Nucleus accumbens (tissue), 56 donors: Measurements from ENCODE around the gene CIAO3.

ENCODE experiments used
- DNase-seq, 56 donors: peaks; one replicate each; lab custom pipeline; 2025; lab: John Stamatoyannopoulos, UW

CIAO3 gene

GRCh38 chr16:740764-741505 is at the start of gene CIAO3:
CIAO3 (minus strand) TSS chr16:740997; CDS start chr16:740985, 12 bp downstream.
- DNase-seq, result peak in 55 of 56 donors; percentile 37 to 91 (median 78)

- no peak for DNase-seq
Observed at GRCh38 chr16:790086-790485, 49.3 kb upstream of the CIAO3 start.

- DNase-seq, result no peak
Observed at GRCh38 chr16:789191-789850, 48.5 kb upstream of the CIAO3 start.

GRCh38 chr16:788399-789126 is 47.8 kb upstream of the CIAO3 start, which contains the start of gene CHTF18:
CHTF18 (plus strand) TSS chr16:788620; CDS start chr16:788685, 65 bp downstream.
- peak; percentile 14 to 92 (median 83) for DNase-seq

- no peak for DNase-seq
Observed at GRCh38 chr16:787978-788398, 47.2 kb upstream of the CIAO3 start, which contains the start of gene RPUSD1. RPUSD1 (minus strand) TSS chr16:788381; CDS start chr16:787737, 644 bp downstream.

GRCh38 chr16:787321-787966 is 46.6 kb upstream of the CIAO3 start:
- no peak for DNase-seq

- DNase-seq, result peak in 40 of 56 donors; percentile 1 to 72 (median 26)
Observed at GRCh38 chr16:785563-786535, 45.1 kb upstream of the CIAO3 start.

- no peak for DNase-seq
Observed at GRCh38 chr16:784431-784830, 43.6 kb upstream of the CIAO3 start.

GRCh38 chr16:783404-784161 is 42.8 kb upstream of the CIAO3 start:
- no peak for DNase-seq

GRCh38 chr16:782766-783403 is 42.1 kb upstream of the CIAO3 start:
- peak in 4 of 56 donors; percentile 9 to 44 (median 25) for DNase-seq

GRCh38 chr16:782258-782657 is 41.5 kb upstream of the CIAO3 start:
- no peak for DNase-seq

GRCh38 chr16:781346-782010 is 40.7 kb upstream of the CIAO3 start:
- DNase-seq, result no peak

- DNase-seq, result no peak
Observed at GRCh38 chr16:780296-780695, 39.5 kb upstream of the CIAO3 start.

GRCh38 chr16:779561-779960 is 38.8 kb upstream of the CIAO3 start:
- DNase-seq, result no peak

- DNase-seq, result no peak
Observed at GRCh38 chr16:778909-779527, 38.2 kb upstream of the CIAO3 start.

GRCh38 chr16:778447-778846 is 37.6 kb upstream of the CIAO3 start:
- no peak for DNase-seq

GRCh38 chr16:777826-778225 is 37.0 kb upstream of the CIAO3 start:
- DNase-seq, result no peak
